H9 (cell line): Measurements from ENCODE around the gene VPS13A. TPM values are rescaled to one million over a fixed set of nuclear protein-coding genes. Genes with fewer than 3 reads are reported as not detected.

ENCODE experiments used
- DNase-seq: peaks from one replicate; pipeline ENCODE4 v3.0.0-alpha.2; 2017
- H2AFZ ChIP-seq: one replicate; pipeline ENCODE4 v1.6.1; 2013; ENCODE audit warnings: mild to moderate bottlenecking, low read length, control low read depth, moderate library complexity
- H2AK5ac ChIP-seq: 2 replicates; pipeline ENCODE4 v1.6.1; 2013; ENCODE audit warnings: low read length, control low read depth, mixed read lengths; ENCODE audit not compliant: insufficient read length
- H2BK120ac ChIP-seq: one replicate; pipeline ENCODE4 v1.6.1; 2013; ENCODE audit warnings: low read depth, mild to moderate bottlenecking, low read length, control low read depth, inconsistent platforms; ENCODE audit not compliant: poor library complexity, severe bottlenecking
- H2BK12ac ChIP-seq: 2 replicates; pipeline ENCODE4 v1.6.1; 2013; ENCODE audit warnings: low read length, control low read depth, mixed read lengths, low read depth; ENCODE audit not compliant: insufficient read length
- H2BK15ac ChIP-seq: 2 replicates; pipeline ENCODE4 v1.6.1; 2013; ENCODE audit warnings: low read depth, low read length, control low read depth
- H2BK20ac ChIP-seq: one replicate; pipeline ENCODE4 v1.6.1; 2013; ENCODE audit warnings: low read depth, mild to moderate bottlenecking, low read length, control low read depth, inconsistent platforms; ENCODE audit not compliant: poor library complexity, severe bottlenecking
- H2BK5ac ChIP-seq: 2 replicates; pipeline ENCODE4 v1.6.1; 2013; ENCODE audit warnings: low read length, control low read depth, mixed read lengths; ENCODE audit not compliant: insufficient read length
- H3K14ac ChIP-seq: 2 replicates; pipeline ENCODE4 v1.6.1; 2013; ENCODE audit warnings: low read length, control low read depth; ENCODE audit not compliant: insufficient read depth
- H3K18ac ChIP-seq: 2 replicates; pipeline ENCODE4 v1.6.1; 2013; ENCODE audit warnings: low read depth, mild to moderate bottlenecking, mixed read lengths, low read length, control low read depth; ENCODE audit not compliant: insufficient read length
- H3K23ac ChIP-seq: 2 replicates; pipeline ENCODE4 v1.6.1; 2013; ENCODE audit warnings: low read length, control low read depth, mixed read lengths, low read depth; ENCODE audit not compliant: insufficient read length
- H3K23me2 ChIP-seq: 2 replicates; pipeline ENCODE4 v1.6.1; 2013; ENCODE audit warnings: low read depth, mild to moderate bottlenecking, mixed read lengths, low read length, control low read depth; ENCODE audit not compliant: insufficient read length, poor library complexity, severe bottlenecking
- H3K27ac ChIP-seq: 2 replicates; pipeline ENCODE4 v1.5.1; 2013; ENCODE audit warnings: low read length, control low read depth, mixed read lengths, low read depth; ENCODE audit not compliant: insufficient read length
- H3K27me3 ChIP-seq: 2 replicates; pipeline ENCODE4 v1.6.1; 2013; ENCODE audit warnings: low read length, control low read depth, inconsistent platforms; ENCODE audit not compliant: insufficient read depth
- H3K4ac ChIP-seq: 2 replicates; pipeline ENCODE4 v1.6.1; 2013; ENCODE audit warnings: low read depth, mild to moderate bottlenecking, control low read depth, inconsistent platforms, low read length, moderate library complexity
- H3K4me1 ChIP-seq: 2 replicates; pipeline ENCODE4 v1.6.1; 2013; ENCODE audit warnings: low read length, control low read depth, inconsistent platforms; ENCODE audit not compliant: insufficient read depth
- H3K4me2 ChIP-seq: 2 replicates; pipeline ENCODE4 v1.6.1; 2013; ENCODE audit warnings: low read length, control low read depth, mixed read lengths; ENCODE audit not compliant: insufficient read length, insufficient read depth
- H3K56ac ChIP-seq: 2 replicates; pipeline ENCODE4 v1.6.1; 2013; ENCODE audit warnings: low read depth, mild to moderate bottlenecking, mixed read lengths, low read length, control low read depth; ENCODE audit not compliant: insufficient read length
- H3K79me1 ChIP-seq: 2 replicates; pipeline ENCODE4 v1.6.1; 2013; ENCODE audit warnings: low read depth, mild to moderate bottlenecking, moderate library complexity, low read length, control low read depth, inconsistent platforms; ENCODE audit not compliant: insufficient read depth, poor library complexity, severe bottlenecking
- H3K79me2 ChIP-seq: 2 replicates; pipeline ENCODE4 v1.6.1; 2013; ENCODE audit warnings: low read length, control low read depth, inconsistent platforms; ENCODE audit not compliant: insufficient read depth
- H3K9ac ChIP-seq: 2 replicates; pipeline ENCODE4 v1.6.1; 2013; ENCODE audit warnings: low read length, control low read depth, mixed read lengths; ENCODE audit not compliant: insufficient read length; ENCODE audit errors: extremely low read depth
- H3K9me3 ChIP-seq: one replicate; pipeline ENCODE4 v1.6.1; 2013; ENCODE audit warnings: low read depth, low read length, inconsistent platforms; ENCODE audit not compliant: control insufficient read depth
- H3T11ph ChIP-seq: one replicate; pipeline ENCODE4 v1.6.1; 2013; ENCODE audit warnings: mild to moderate bottlenecking, low read length, control low read depth, inconsistent platforms
- H4K20me1 ChIP-seq: one replicate; pipeline ENCODE4 v1.6.1; 2013; ENCODE audit not compliant: control insufficient read depth, insufficient read length, insufficient read depth
- H4K5ac ChIP-seq: 2 replicates; pipeline ENCODE4 v1.6.1; 2013; ENCODE audit warnings: low read depth, mild to moderate bottlenecking, mixed read lengths, low read length, control low read depth; ENCODE audit not compliant: insufficient read length
- H4K8ac ChIP-seq: replicated peaks from 2 replicates; pipeline ENCODE4 v1.6.1; 2013; ENCODE audit warnings: low read length, control low read depth, mixed read lengths, low read depth; ENCODE audit not compliant: insufficient read length
- H4K91ac ChIP-seq: 2 replicates; pipeline ENCODE4 v1.6.1; 2013; ENCODE audit warnings: low read depth, mild to moderate bottlenecking, moderate library complexity, mixed read lengths, low read length, control low read depth; ENCODE audit not compliant: insufficient read length
- H3K27ac Mint-ChIP-seq, 3 experiments: 2 replicates in 2 of 3; 3 replicates in 1 of 3; pipeline ENCODE4 v1.8.0; 2020 to 2021; ENCODE audit warnings: mixed read lengths in 3 of 3, mild to moderate bottlenecking in 1 of 3, moderate library complexity in 1 of 3
- H3K27me3 Mint-ChIP-seq: 2 replicates; pipeline ENCODE4 v1.8.0; 2021; ENCODE audit warnings: low read depth, mild to moderate bottlenecking, moderate library complexity, mixed read lengths
- H3K36me3 Mint-ChIP-seq, 3 experiments: 2 replicates in 2 of 3; 3 replicates in 1 of 3; pipeline ENCODE4 v1.8.0; 2020 to 2021; ENCODE audit warnings: low read depth in 3 of 3, mixed read lengths in 3 of 3; ENCODE audit not compliant: insufficient read depth in 1 of 3
- H3K4me1 Mint-ChIP-seq, 2 experiments: 2 replicates each; pipeline ENCODE4 v1.8.0; 2020; ENCODE audit warnings: mixed read lengths in 2 of 2
- H3K4me3 Mint-ChIP-seq, 2 experiments: 2 replicates in 1 of 2; 3 replicates in 1 of 2; pipeline ENCODE4 v1.8.0; 2020 to 2021; ENCODE audit warnings: mild to moderate bottlenecking in 2 of 2, mixed read lengths in 2 of 2, moderate library complexity in 1 of 2
- H3K9me3 Mint-ChIP-seq, 2 experiments: 2 replicates in 1 of 2; 3 replicates in 1 of 2; pipeline ENCODE4 v1.8.0; 2020; ENCODE audit warnings: mild to moderate bottlenecking in 2 of 2, mixed read lengths in 2 of 2, moderate library complexity in 1 of 2
- WGBS: extraction: QIAGEN DNeasy Blood & Tissue Kit; methylation state at CpG from one replicate; pipeline ENCODE4 v1.1.7; 2013; ENCODE audit warnings: missing lambda C conversion rate, low lambda C conversion rate, mixed read lengths; ENCODE audit not compliant: insufficient read length; ENCODE audit errors: extremely low coverage; 5-methylcytosine and 5-hydroxymethylcytosine counted together
- total RNA-seq: library from RNA; stranded (reverse); gene quantifications from 2 replicates; pipeline ENCODE4 v1.2.1, GENCODE V29; 2021
- TF ChIP-seq, protein P1 (sequence below): fragments of 200-600 bp; sonication (generic); conservative IDR thresholded peaks from 3 replicates; pipeline ENCODE4 v1.8.0; 2021; ENCODE audit warnings: antibody characterized with exemption, mild to moderate bottlenecking

Gene VPS13A
- total RNA-seq, 1 experiment from 2014 or later = 34.0 TPM

DNA sequence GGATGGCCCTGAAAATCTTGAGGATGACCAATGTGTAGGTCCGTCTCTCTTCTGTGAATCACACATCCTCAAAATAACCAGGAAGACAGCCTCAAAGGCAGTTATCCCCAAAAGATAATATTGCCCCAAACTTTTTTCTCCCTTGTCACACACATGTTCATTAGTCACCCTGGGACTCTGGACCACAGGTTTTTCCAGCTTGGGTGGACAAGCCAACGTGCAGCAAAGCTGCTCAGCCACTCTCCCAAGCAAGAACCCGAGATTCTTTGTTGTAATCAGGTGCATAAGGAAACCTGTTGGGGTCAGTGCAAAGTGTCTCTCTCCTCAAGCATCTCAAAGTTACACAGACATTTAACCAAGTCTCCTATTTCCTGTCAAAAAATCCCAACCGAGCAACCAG lies 274.2 kb downstream of the VPS13A start:
- no peak overlapping the region for H3K18ac ChIP-seq
- no peak overlapping the region for H3K4me2 ChIP-seq
- H2AFZ ChIP-seq = no peak overlapping the region
- no peak overlapping the region for H3K4me3 Mint-ChIP-seq
- H3K27ac ChIP-seq = no peak overlapping the region
- no peak overlapping the region for H2BK15ac ChIP-seq
- no peak overlapping the region for H2AK5ac ChIP-seq
- TF ChIP-seq, protein P1, sequence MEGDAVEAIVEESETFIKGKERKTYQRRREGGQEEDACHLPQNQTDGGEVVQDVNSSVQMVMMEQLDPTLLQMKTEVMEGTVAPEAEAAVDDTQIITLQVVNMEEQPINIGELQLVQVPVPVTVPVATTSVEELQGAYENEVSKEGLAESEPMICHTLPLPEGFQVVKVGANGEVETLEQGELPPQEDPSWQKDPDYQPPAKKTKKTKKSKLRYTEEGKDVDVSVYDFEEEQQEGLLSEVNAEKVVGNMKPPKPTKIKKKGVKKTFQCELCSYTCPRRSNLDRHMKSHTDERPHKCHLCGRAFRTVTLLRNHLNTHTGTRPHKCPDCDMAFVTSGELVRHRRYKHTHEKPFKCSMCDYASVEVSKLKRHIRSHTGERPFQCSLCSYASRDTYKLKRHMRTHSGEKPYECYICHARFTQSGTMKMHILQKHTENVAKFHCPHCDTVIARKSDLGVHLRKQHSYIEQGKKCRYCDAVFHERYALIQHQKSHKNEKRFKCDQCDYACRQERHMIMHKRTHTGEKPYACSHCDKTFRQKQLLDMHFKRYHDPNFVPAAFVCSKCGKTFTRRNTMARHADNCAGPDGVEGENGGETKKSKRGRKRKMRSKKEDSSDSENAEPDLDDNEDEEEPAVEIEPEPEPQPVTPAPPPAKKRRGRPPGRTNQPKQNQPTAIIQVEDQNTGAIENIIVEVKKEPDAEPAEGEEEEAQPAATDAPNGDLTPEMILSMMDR = no peak
- H3K56ac ChIP-seq = no peak overlapping the region
- H2BK20ac ChIP-seq = no peak overlapping the region
- no peak overlapping the region for H2BK5ac ChIP-seq
- no peaks in the 10 kb centered on the region for H3K4me1 ChIP-seq
- no peaks in the 10 kb centered on the region for H3K23me2 ChIP-seq
- peaks cover 0 to 13% of the 10 kb centered on the region in 2 experiments; a peak in 3 of 4 replicates for H3K4me1 Mint-ChIP-seq
- H3T11ph ChIP-seq = no peak overlapping the region
- no peaks in the 10 kb centered on the region for H3K9me3 ChIP-seq
- H4K20me1 ChIP-seq = no peaks in the 10 kb centered on the region
- H2BK120ac ChIP-seq = no peak overlapping the region
- H3K27me3 ChIP-seq = no peaks in the 10 kb centered on the region
- no peak overlapping the region for H3K14ac ChIP-seq
- H3K9ac ChIP-seq = no peak overlapping the region
- no peak overlapping the region for H3K23ac ChIP-seq
- peaks cover 5 to 14% of the 10 kb centered on the region in 2 experiments for H3K9me3 Mint-ChIP-seq
- DNase-seq = no peak
- H2BK12ac ChIP-seq = no peak overlapping the region
- H4K5ac ChIP-seq = no peak overlapping the region
- no CpG with 5 or more reads among the region's 4 CpGs for WGBS
- H3K27me3 Mint-ChIP-seq = no peaks in the 10 kb centered on the region
- H3K27ac Mint-ChIP-seq = no peak overlapping the region
- H3K36me3 Mint-ChIP-seq = peaks cover 0 to 15% (median 11%) of the 10 kb centered on the region in 3 experiments; a peak in 5 of 7 replicates
- H3K4ac ChIP-seq = no peak overlapping the region
- H3K79me2 ChIP-seq = no peaks in the 10 kb centered on the region
- no peak overlapping the region for H4K8ac ChIP-seq
- H4K91ac ChIP-seq = no peak overlapping the region
- no peaks in the 10 kb centered on the region for H3K79me1 ChIP-seq
